ENCODE data around the gene CC2D2A.
"Not testable (repeated sequence)": the region's sequence is repeated elsewhere in the genome, so short reads cannot be mapped to it uniquely, and the experiment has no call there.

CC2D2A gene

DNA sequence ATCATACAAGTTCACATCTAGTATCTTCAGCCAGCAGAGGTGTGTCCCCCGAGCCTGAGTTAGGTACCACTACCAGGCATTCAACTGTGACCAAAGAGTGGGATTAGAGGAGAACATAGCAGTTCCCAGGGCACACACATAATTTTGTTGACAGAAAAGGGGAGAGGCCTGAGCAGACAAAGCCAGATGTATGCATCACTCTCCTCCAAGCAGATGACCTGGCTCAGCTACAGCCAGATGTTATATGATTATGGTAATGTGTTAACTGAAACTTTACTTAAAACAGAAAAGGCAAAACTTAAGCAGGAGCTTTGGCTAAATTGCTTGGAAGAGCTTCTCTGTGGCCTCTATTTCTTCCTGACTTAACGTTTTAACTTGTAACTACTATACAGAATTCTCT, 88.9 kb downstream of the CC2D2A start:
- no peak for DNase-seq (ENCODE audit: low spot score)

DNA sequence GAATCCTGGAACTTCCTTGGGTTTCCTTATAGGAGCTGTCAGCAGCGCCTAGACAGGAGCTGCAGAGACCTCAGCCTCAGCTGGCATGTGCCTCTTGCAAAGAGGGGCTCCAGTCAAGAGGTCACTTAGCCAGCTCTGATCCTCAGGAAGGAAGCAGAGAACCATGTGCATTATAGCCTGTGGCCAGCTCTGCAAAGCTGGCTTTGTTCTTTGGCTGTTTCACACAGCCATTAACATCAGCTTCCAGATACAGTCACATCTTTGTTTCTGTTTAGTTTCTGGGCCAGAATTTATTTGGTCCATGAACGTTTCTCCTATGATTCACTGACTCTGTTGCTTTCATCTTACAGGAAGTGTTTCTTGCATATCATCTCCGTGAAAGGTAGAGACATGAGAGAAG, 92.4 kb downstream of the CC2D2A start:
- DNase-seq (ENCODE audit: low spot score) = no peak

DNA sequence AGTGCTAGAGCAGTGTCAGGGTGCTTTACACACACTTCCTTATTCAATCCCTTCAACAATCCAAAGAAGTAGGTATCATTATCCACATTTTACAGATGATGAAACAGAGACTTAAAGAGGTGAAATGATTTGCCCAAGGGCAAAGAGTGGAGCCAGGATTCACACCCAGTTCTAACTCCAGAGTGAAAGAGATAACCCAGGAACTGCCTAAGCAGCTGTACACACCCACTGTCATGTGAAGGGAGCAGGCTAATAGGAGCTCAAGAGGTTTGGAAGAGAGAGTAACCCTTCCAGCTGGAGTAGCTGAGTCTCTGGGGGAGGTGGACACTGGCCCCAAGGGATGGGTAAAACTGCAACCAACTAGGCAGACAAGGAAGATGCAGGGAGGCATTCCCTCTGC, 92.9 kb downstream of the CC2D2A start:
- no peak for DNase-seq (ENCODE audit: low spot score)

DNA sequence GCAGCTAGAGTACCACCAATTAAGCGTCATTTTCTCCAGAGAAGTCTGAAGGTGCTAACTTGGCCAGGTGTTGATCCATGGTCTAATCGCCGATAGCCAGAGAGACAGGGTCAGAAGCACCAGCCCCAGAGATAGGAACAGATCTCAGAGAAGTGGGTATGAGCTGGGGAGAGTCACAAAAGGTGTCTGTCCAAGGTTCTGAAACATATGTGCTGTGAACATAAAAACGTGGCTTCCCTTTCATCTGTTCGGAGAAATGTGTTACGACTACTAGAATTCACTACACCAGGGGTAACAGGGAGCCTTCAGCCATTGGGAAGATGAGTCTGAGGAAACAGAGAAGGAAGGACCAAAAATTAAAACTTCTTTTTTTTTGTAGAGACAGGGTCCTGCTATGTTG, 94.2 kb downstream of the CC2D2A start:
- DNase-seq (ENCODE audit: low spot score) = no peak

DNA sequence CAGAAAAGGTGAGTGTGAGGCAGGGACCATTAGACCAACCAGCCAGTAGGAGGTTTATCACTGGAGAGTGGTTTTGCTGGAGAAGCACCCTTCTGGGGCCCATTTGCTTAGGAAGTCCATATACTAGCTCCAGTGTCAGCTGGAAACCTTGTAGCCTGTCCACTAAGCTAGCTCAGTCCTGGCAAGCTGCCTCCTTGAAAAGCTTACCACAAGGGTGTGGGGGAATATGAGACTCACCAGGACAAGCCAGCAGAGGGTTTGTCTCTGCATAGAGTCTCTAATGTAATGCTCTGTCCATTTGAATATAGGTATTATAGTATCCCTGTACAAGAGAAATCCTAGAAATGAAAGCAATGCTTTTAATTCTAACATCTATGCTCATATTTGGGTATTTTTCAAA, 99.1 kb downstream of the CC2D2A start:
- DNase-seq (ENCODE audit: low spot score) = no peak

DNA sequence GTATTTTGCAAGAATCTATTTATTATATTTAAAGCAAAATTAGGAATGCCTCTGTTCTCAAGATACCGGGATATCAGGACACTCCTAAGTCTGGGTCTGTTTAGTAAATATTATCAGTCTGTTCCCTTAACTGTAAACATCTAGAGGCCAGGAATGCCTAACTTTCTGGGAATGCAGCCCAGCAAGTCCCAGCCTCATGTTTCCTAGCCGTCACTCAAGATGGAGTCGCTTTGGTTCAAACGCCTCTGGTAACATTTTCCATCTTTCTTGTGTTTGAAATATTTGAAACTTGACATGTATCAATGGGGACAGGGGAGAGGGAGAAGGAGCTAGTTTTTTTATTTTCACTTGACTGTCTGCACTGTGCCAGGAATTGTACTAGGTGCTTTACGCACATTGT, 100.1 kb downstream of the CC2D2A start:
- no peak for DNase-seq (ENCODE audit: low spot score)

DNA sequence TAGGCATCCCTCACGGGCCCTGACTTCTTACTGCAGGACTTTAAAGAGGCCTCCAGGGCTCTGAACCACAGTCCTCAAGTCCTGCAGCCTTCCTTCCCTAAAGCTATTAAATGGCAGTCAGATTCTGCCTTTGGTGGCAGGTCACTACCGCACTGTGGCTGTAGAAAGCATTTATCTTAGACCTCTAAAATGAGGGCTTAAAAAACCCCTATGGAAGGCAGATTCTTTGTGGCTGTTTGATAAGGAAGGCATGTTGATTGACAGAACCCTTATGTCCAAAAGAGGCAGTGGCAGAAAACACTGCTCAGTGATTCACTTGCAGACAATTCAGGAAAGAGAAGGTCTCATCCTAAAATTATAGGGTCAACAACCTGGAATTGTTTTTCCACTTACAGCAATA, 106.3 kb downstream of the CC2D2A start:
- DNase-seq (ENCODE audit: low spot score) = no peak

DNA sequence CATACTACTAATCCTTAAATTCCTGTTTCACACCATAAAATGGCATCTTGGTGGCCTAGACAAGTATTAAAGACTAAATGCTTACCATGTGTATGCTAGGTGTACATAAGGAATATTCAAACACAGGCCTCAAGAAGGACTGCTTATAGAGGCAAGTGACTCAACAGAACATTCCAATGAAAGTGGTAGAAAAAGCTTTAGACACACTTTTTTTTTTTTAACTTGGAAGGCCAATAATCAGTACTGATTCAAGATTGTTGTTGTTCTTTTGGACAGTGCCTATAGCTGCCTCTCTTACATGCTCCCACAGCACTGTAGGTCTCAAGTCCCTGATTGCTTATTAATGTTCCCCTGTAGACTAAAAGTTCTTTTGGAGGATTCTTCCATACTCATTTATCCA, 107.8 kb downstream of the CC2D2A start:
- DNase-seq (ENCODE audit: low spot score) = no peak

DNA sequence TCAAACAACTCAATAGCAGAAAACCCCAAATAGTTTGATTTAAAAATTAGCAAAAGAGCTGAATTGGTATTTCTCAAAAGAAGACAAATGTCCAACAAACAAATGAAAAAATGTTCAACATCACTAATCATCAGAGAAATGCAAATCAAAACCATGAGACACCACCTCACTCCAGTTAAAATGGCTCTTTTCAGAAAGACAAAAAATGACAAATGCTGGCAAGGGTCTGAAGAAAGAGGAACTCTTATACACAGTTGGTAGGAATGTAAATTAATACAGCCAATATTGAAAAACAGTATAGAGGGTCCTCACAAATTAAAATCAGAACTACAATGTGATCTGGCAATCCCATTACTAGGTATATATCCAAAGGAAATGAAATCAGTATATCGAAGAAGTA, 115.1 kb downstream of the CC2D2A start:
- no peak for DNase-seq (ENCODE audit: low spot score)

DNA sequence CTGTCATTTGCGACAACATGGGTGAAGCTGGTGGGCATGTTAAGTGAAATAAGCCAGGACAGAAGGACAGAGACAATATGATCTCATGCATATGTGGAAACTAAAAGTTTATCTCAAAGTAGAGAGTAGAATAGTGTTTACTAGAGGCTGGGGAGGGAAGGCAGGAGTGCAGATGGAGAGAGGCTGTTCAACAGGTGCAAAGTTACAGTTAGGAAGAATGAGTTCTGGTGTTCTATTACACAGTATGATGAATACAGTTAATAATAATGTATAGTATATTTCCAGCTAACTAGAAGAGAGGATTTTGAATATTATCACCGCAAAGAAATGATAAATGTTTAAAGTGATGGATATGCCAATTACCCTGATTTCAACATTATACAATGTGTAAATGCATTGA, 115.6 kb downstream of the CC2D2A start:
- no peak for DNase-seq (ENCODE audit: low spot score)

DNA sequence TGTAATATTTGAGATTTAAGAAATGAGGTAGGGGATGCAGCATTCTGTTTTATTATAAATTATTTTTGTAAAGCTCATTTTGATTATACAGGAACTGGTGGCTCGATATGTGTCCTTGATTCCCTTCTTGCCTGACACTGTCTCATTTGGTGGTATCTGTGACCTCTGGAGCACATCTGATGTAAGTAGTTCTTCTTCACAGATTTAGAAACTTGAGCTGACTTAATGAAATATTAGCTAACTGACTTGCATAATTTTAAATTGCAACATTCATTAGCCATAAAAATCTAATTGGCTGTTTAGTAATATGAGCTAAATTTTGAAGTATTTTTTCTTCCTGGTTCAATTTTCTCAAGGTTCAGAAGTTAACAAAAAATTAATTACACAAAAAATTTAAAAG, 116.4 kb downstream of the CC2D2A start:
- DNase-seq (ENCODE audit: low spot score) = no peak

DNA sequence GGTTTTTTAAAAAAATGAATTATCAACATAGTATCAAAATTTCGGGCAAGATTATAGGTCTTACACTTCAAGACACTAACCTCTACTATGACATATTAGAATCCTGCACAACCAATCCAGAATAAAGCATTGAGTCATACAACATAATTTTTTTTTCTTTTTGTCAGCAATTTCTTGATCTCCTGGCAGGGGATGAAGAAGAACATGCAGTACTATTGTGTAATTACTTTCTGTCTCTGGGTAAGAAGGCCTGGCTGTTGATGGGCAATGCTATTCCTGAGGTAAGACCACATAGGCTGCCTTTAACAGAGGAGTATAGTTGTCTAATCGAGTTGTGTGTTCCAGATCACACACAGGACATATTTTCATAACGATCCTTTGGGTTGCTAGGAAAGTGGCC, 118.0 kb downstream of the CC2D2A start:
- no peak for DNase-seq (ENCODE audit: low spot score)

DNA sequence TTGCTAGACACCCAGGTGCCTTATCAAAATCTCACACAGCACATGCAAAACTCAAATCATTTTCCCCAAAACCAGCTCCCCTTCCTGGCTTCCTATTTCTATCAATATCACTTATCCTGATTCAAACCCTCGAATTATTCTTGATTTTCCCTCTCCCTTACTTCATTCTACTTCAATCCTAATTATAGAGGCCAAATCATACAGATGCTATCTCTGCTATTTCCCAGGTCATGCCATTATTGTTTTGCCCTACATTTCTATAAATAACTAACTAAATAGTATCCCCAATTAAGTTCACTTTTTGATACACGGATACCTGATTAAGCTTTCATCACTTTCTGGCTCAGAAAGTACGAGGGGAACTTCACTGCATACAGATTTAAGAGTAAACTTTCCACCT, 123.1 kb downstream of the CC2D2A start:
- DNase-seq (ENCODE audit: low spot score) = no peak

DNA sequence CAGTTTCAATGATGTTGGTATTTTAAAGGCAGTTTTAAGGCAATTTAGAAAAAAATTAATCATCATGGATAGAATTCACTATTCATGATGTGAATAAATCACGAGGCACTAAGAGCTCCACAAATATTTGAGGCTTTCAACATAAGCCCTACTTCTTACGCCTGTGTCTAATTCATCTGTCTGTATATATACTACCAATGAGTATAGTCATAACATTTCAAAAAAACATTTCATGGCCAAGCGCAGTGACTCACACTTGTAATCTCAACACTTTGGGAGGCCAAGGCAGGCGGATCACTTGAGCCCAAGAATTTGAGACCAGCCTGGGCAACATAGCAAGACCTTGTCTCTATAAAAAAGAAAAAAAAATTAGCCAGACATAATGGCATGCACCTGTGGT, 129.0 kb downstream of the CC2D2A start:
- DNase-seq (ENCODE audit: low spot score) = no peak

DNA sequence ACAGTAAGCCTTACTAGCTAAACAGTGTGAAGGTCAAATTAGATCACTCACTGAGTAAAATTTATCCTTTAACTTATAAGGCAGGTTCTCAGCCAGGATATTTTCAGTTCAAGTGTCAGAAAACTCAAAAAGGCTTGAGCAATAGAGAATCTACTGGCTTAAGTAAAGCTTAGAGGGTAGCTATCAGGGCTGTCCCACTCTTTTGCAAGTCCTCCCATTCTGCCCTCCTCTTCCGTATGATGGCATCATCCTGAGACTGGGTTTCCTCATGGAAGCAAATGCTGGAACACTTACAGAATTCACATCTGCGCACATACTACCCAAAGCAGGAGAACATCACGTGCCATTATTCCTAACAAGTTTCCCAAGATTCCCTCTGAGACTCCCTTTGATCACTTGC, 130.5 kb downstream of the CC2D2A start:
- DNase-seq (ENCODE audit: low spot score) = no peak

DNA sequence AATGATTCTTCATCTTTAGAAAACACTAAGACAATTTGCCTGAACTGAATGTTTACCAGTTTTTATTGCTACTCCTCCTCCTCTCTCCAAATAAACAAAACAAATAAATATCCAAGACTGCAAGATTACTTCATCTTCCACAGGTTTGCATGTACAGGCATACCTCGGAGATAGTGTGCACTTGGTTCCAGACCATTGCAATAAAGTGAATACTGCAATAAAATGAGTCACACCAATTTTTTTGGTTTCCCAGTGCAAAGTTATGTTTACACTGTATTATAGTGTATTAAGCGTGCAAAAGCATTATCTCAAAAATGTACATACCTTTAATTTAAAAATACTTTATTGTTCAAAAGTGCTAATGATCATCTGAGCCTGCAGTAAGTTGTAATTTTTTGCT, 132.2 kb downstream of the CC2D2A start:
- DNase-seq (ENCODE audit: low spot score) = no peak

DNA sequence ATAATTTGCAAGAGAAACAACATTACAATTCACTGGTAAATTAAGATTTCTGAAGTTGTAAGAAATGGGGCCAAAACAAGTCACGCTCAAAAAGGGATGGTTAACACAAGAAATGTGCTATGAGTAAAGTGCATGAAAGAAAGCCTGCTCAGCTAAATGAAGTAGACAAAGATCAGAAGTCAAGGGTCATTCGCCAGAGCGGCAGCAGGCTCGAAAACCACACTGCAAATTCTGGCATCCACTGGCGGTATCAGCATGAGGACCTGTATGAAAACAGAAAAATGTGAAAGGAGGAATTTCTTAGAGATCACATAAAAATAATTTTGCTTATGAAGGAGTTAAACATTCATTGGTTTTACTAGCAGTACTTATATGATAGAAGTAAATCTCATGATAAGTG, 135.9 kb downstream of the CC2D2A start:
- DNase-seq (ENCODE audit: low spot score) = no peak

DNA sequence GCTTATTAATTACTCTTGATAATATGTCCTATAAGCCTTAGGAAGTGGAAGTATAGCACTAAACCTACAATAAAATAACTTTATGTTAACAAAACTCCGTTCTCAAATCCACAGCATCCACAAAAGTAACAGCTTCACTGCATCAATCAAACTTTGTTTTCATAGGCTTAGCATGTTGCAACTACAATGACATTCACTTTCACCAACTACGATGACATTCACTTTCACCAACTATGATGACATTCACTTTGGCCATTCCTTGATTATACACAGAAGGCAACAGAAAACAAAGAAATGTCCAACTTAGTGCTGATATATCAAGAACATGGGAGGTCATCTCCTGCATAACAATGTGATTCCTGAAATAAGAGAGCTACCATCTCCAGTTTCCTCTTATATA, 141.2 kb downstream of the CC2D2A start:
- no peak for DNase-seq (ENCODE audit: low spot score)

DNA sequence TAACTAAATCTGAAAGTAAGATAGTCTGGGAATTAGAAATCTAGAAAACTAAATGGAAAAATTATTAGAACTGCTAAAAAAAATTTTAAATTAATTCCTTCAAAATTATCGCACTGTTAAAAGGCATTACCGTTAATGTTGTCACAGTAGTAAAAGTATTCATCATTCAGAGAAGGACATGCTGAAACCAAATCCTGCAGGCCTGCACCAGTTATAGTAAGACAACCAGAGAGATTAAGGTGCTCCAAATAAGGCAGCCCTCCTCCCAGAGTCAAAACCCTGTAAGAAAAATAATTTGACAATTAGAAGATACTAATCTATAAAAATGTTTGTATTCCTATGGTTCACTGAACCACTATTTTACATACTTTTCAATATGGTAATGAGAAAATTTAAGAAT, 142.5 kb downstream of the CC2D2A start:
- DNase-seq (ENCODE audit: low spot score) = no peak

DNA sequence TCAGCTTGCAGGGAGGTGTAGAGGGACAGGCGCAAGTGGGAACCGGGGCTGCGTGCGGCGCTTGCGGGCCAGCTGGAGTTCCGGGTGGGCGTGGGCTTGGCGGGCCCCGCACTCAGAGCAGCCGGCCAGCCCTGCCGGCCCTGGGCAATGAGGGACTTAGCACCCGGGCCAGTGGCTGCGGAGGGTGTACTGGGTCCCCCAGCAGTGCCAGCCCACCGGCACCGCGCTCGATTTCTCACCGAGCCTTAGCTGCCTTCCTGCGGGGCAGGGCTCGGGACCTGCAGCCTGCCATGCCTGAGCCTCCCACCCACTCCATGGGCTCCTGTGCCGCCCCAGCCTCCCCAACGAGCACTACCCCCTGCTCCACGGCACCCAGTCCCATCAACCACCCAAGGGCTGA, 145.2 kb downstream of the CC2D2A start:
- not testable (repeated sequence) for DNase-seq (ENCODE audit: low spot score)

DNA sequence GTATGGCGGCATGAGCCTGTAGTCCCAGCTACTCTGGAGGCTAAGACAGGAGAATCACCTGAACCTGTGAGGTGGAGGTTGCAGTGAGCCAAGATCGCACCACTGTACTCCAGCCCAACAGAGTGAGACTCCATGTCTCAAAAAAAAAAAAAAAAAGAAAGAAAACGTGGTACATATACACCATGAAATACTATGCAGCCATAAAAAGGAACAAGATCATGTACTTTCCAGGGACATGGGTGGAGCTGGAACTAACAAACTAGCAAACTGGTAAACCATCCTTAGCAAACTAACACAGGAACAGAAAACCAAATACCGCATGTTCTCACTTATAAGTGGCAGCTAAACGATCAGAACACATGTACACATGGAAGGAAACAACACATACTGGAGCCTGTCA, 147.7 kb downstream of the CC2D2A start:
- DNase-seq (ENCODE audit: low spot score) = not testable (repeated sequence)

DNA sequence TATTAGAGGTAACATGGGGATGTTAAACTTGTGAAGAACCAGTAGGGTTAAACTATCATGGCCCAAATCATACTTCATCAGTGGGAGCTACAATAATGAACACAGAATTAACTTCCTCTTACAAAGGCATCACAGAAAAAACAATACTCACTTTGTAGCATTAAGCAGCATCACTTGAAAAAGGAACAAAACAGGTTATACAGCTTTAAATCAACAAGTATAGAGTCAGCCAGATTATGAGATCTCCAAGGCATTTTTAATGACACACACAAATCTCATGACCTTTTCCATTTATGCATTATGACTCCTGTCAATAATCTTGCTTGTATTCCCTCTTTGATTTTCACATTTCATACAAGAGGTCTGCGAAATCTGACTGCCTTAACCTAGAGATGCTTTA, 167.1 kb downstream of the CC2D2A start:
- DNase-seq (ENCODE audit: low spot score) = no peak

DNA sequence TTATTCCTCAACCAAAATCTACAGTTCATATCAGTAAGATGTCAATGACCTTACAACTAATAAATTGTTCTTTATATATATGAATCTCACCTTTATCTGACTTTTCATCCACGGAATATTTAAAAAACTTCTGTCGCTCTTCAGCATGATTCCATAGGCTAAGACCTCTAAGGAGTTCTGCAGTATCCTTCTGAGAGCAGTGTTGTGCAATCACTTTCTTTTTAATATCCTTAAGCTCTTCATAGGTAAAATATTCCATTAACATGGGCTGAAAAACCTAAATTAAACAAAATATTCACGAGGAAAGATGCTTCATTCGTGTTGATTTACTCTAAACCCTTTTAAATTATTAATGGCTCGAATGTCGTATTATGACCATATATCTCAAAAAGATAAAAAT, 168.7 kb downstream of the CC2D2A start:
- DNase-seq (ENCODE audit: low spot score) = no peak

DNA sequence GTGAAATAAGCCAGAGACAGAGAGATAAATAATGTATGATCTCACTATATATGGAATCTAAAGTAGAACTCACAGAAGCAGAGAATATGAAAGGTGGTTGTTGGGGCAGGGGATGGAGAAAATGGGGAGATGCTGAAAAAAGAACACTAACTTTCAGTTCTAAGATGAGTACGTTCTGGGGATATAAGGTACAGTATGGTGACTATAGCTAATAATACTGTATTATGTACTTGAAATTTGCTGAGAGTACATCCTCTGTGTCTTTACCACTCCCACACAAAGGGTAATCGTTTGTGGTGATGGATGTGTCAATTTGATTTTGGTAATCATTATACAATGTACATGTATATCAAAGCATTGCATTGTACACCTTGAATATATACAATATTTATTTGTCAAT, 178.9 kb downstream of the CC2D2A start:
- DNase-seq (ENCODE audit: low spot score) = no peak

DNA sequence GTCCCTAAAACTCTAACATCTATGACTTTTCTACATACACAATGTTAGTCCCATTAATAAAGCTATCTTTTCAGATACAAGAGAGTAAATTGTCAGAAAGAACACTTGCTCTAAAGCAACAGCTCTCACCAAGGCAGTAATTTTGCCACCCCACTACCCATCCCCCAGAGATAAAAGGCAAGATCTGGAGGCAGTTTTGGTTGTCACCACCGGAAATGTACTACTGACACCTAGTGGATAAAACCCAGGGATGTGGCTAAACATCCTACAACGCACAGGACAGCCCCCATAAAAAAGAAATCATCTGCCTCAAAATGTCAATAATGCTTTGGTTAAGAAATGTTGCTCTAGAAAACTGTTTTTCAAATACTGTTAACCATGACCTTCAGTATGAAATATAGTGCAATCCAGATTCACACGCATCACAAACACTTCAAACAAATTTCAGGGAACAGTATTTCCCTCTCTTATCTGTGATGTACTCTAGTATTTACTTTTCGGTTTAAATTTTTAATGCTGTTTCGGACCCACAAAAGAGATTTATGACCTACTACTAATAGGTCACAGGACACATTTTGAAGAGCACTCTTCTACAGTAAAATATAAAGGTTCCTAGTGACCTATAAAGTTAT, 180.3 kb downstream of the CC2D2A start:
- DNase-seq (ENCODE audit: low spot score) = peak; percentile 77
